ENCODE results near the gene HSPA14. TPM values are rescaled to one million over a fixed set of nuclear protein-coding genes. Genes with fewer than 3 reads are reported as not detected.

HSPA14 gene
- total and polyA plus RNA-seq, 2 of the 4 experiments (the other 2 are of a cell fraction), result 10.3 to 11.8 TPM

DNA sequence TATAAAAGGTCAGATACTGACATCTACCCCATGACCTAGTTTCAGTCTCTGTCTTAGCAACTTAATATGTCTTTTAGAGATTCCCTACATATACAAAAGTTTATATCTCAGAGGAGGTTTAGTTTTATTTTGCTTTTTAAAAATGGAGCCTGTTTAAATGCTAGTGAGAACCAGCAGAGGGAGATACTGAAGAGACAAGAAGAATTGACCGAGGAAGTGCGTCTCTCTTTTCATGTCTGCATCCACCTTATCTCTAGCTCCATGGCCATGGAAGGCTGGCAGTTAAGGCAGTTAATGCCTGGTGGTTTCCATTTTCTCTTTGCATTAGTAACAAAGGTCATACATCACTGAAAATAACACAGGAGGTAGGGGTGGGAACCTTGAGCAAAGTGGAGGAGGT, 51.2 kb downstream of the HSPA14 start:
- Histone ChIP-seq H2AFZ (replicated peaks; ENCODE audit: low read length, poor library complexity) (no peak overlapping the region), H3K79me1 (ENCODE audit: low read depth in 1 of 2, low read length in 2 of 2) (peaks cover 52 to 56% of the 10 kb centered on the region in 2 experiments), H2BK120ac (ENCODE audit: low read depth, low read length) (no peak overlapping the region), H4K20me1 (ENCODE audit: insufficient read depth, low read length) (no peaks in the 10 kb centered on the region), H2AK5ac (ENCODE audit: low read depth, low read length) (no peak overlapping the region), H3K4me1 (ENCODE audit: control insufficient read depth, insufficient read depth, low read length) (no peaks in the 10 kb centered on the region), H3K27me3 (ENCODE audit: control insufficient read depth, insufficient read depth, low read length) (no peaks in the 10 kb centered on the region), H3K4me2 (ENCODE audit: low read depth, low read length) (no peak overlapping the region), H2BK5ac (ENCODE audit: low read depth, low read length, poor library complexity, severe bottlenecking) (no peak overlapping the region), H3K9me3 (ENCODE audit: control insufficient read depth, insufficient read depth, low read length) (no peaks in the 10 kb centered on the region), H3K23ac (ENCODE audit: low read depth, low read length) (no peak overlapping the region), H4K8ac (ENCODE audit: low read depth in 2 of 2, low read length in 2 of 2) (no peak overlapping the region), H3K14ac (replicated peaks; ENCODE audit: low read depth, low read length) (no peak overlapping the region), H4K5ac (ENCODE audit: low read depth, low read length) (no peak overlapping the region), H2AK9ac (replicated peaks; ENCODE audit: low read depth, low read length, poor library complexity) (no peak overlapping the region), H3K27ac (ENCODE audit: insufficient read depth, low read length) (no peak overlapping the region), H2BK20ac (ENCODE audit: low read depth, low read length) (no peak overlapping the region), H3K56ac (ENCODE audit: extremely low read depth, insufficient read depth, low read length) (no peak overlapping the region), H3K36me3 (ENCODE audit: control insufficient read depth, insufficient read depth, low read length) (no peaks in the 10 kb centered on the region; the same call in 1 of the 2 replicates), H3K9ac (ENCODE audit: low read depth, low read length) (no peak overlapping the region), H3K4me3 (ENCODE audit: insufficient read depth, low read depth, low read length) (no peak overlapping the region), H2BK15ac (ENCODE audit: low read depth, low read length) (no peak overlapping the region), H3K4ac (ENCODE audit: low read depth, low read length) (no peak overlapping the region), H4K91ac (ENCODE audit: insufficient read depth, low read depth, low read length) (no peak overlapping the region), H3K9me1 (ENCODE audit: insufficient read depth, low read length) (no peaks in the 10 kb centered on the region; the same call in none of the 2 replicates), H3K18ac (ENCODE audit: low read depth, low read length) (no peak overlapping the region)
- CTCF ChIA-PET, result interaction anchor here (0.9 to 1.1 kb wide), 2 partner anchors 11 to 14 kb away, joined by 3 read pairs; no protein-coding TSS in a partner anchor
- TF ChIP-seq, protein P1, sequence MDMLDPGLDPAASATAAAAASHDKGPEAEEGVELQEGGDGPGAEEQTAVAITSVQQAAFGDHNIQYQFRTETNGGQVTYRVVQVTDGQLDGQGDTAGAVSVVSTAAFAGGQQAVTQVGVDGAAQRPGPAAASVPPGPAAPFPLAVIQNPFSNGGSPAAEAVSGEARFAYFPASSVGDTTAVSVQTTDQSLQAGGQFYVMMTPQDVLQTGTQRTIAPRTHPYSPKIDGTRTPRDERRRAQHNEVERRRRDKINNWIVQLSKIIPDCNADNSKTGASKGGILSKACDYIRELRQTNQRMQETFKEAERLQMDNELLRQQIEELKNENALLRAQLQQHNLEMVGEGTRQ (IDR thresholded peaks at IDR 0.05; ENCODE audit: low read depth, low read length), result no peak
- TF ChIP-seq NFE2L2 (IDR thresholded peaks at IDR 0.05; ENCODE audit: low read depth, low read length), result no peak
- TF ChIP-seq RCOR1 (IDR thresholded peaks at IDR 0.05; ENCODE audit: insufficient replicate concordance, low read length), result no peak
- TF ChIP-seq, protein P2, sequence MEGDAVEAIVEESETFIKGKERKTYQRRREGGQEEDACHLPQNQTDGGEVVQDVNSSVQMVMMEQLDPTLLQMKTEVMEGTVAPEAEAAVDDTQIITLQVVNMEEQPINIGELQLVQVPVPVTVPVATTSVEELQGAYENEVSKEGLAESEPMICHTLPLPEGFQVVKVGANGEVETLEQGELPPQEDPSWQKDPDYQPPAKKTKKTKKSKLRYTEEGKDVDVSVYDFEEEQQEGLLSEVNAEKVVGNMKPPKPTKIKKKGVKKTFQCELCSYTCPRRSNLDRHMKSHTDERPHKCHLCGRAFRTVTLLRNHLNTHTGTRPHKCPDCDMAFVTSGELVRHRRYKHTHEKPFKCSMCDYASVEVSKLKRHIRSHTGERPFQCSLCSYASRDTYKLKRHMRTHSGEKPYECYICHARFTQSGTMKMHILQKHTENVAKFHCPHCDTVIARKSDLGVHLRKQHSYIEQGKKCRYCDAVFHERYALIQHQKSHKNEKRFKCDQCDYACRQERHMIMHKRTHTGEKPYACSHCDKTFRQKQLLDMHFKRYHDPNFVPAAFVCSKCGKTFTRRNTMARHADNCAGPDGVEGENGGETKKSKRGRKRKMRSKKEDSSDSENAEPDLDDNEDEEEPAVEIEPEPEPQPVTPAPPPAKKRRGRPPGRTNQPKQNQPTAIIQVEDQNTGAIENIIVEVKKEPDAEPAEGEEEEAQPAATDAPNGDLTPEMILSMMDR (conservative IDR thresholded peaks at IDR 0.05; ENCODE audit: low read depth, low read length), result peak; percentile 30
- TF ChIP-seq RAD21 (IDR thresholded peaks at IDR 0.05; ENCODE audit: low read length), result no peak
- no peak for TF ChIP-seq BHLHE40 (IDR thresholded peaks at IDR 0.05; ENCODE audit: low read depth, low read length)
- TF ChIP-seq FOS (IDR thresholded peaks at IDR 0.05; ENCODE audit: low read depth, low read length), result no peak
- 0 out of 2 replicates have a peak, but pooled peaks have one; percentile 7 for TF ChIP-seq SMC3 (IDR thresholded peaks at IDR 0.05; ENCODE audit: low read depth, low read length)
- DNase-seq (no peak), ATAC-seq (ENCODE audit: low read depth) (peak; percentile 32; the same call in 1 of the 2 replicates)
- no CpG with 5 or more reads among the region's 2 CpGs for WGBS, 2 experiments (ENCODE audit: extremely low coverage in 2 of 2, insufficient read length in 1 of 2)
- BruUV-seq (replicated peaks), result no TSS peak
- in situ Hi-C loops (cut with MboI; ENCODE audit: low sequenced_read_pairs) (no loop called here), intact Hi-C loops (cut with micrococcal nuclease) (no loop called here), dilution Hi-C loops (cut with HindIII; ENCODE audit: low sequenced_read_pairs, unreplicated experiment) (no loop called here)
- POLR2A ChIA-PET (ENCODE audit: unreplicated experiment), result no interaction called here
